Gastroesophageal sphincter (tissue), 2 donors: ENCODE data around the gene INA.

Experiments used
- EP300 ChIP-seq: sonication (generic); formaldehyde crosslinking; IDR thresholded peaks from one replicate; pipeline ENCODE4 v1.6.1; 2017; ENCODE audit warnings: antibody characterized with exemption, mild to moderate bottlenecking
- POLR2A ChIP-seq, 2 donors: fragments of 450-650 bp; IDR thresholded peaks; one replicate each; pipeline ENCODE4 v1.6.1; 2017; ENCODE audit warnings: antibody characterized with exemption in 2 of 2, mild to moderate bottlenecking in 2 of 2, moderate library complexity in 1 of 2

DNA sequence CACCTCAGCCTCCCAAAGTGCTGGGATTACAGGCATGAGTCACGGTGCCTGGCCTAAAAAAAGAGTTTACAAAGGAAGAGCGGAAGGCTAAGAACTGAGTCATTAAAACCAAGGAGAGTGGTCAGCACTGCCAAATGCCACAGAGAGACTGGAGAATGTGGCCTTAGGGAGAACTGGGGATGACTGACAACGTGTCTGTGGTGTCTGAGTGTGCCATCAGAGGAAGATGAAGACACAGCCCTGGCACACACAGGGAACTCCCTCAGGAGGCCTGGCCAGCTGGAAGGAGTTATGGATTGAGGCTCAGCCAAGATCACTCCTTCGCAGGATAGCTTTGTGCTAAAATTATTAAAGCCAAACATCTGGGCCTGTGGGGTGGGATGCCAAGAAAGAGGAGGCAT, 3.9 kb upstream of the INA start:
- TF ChIP-seq EP300: no peak
- TF ChIP-seq POLR2A (IDR thresholded peaks at IDR 0.05): no peak
